ENCODE measurements around the gene FASTK. TPM values are rescaled to one million over a fixed set of nuclear protein-coding genes. Genes with fewer than 3 reads are reported as not detected.

FASTK gene
- total RNA-seq, 2 donors from 2014 or later = 63.3 to 71.1 TPM

DNA sequence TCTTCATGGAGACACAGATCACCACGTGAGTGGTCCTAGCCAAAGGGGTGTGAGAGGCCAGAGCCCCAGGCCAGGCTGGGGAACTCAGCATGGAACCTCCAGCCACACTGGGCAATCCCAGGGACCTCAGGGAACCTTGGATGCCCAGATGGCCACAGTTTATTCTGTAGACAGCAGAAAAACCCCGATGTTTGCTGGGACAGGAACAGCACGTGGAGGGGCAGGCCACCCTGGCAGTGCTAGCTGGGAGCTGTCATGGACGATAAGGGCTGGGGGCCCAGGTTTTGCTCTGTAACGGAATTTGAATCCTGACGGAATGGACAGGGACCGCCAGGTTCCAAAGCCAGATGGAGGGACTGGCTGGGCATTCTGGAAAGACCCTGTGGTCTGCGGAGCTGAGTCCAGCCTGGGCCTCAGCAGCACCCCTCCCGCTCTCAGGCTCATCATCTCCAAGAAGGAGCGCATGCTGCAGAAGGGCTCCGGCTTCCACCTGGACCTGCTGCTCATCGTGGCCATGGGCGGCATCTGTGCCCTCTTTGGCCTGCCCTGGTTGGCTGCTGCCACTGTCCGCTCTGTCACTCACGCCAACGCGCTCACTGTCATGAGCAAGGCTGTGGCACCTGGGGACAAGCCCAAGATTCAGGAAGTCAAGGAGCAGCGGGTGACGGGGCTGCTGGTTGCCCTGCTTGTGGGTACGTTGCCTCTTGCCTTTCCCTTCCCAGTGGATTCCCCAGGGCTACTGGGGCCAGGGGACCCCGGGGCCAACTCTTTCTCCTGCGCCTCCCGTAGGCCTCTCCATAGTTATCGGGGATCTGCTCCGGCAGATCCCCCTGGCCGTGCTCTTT lies 5.6 kb downstream of the FASTK start:
- Mint-ChIP-seq H3K9me3 (no peaks in the 10 kb centered on the region), H3K4me1 (no peaks in the 10 kb centered on the region), H3K27ac (no peak overlapping the region), H3K27me3 (no peaks in the 10 kb centered on the region), H3K4me3 (no peak overlapping the region), H3K36me3 (ENCODE audit: low read depth) (peaks cover 67% of the 10 kb centered on the region)
- ATAC-seq (replicated peaks) = no peak

- ATAC-seq (replicated peaks) = peak; percentile 17
- no peaks in the 10 kb centered on the region for H3K4me1 Mint-ChIP-seq
- H3K9me3 Mint-ChIP-seq = no peaks in the 10 kb centered on the region
- no peaks in the 10 kb centered on the region for H3K27me3 Mint-ChIP-seq
- H3K4me3 Mint-ChIP-seq = no peak overlapping the region
- no peak overlapping the region for H3K27ac Mint-ChIP-seq
- H3K36me3 Mint-ChIP-seq (ENCODE audit: low read depth) = peaks cover 63% of the 10 kb centered on the region
Observed at GRCh38 chr7:151073990-151074389, 6.6 kb downstream of the FASTK start.

GRCh38 chr7:151071032-151071866 lies 9.4 kb downstream of the FASTK start:
- Mint-ChIP-seq H3K4me3 (no peak overlapping the region), H3K36me3 (ENCODE audit: low read depth) (peaks cover 80% of the 10 kb centered on the region)

DNA sequence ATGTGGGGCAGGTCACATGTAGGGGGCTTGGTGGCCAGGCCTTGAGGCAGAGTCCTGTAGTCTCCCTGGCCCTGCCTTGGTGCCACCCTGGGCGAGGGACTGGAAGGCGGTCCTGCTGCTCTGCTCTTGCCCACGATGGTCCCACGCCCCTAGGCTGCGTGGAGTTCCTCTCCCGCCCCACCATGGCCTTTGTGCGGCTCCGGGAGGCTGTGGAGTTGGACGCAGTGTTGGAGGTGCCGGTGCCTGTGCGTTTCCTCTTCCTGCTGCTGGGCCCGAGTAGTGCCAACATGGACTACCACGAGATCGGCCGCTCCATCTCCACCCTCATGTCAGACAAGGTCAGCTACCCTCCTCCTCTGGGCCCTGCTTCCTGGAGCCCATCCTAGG lies 10.0 kb downstream of the FASTK start:
- H3K4me3 Mint-ChIP-seq = no peak overlapping the region
- ATAC-seq (replicated peaks) = no peak
- no peak overlapping the region for H3K27ac Mint-ChIP-seq
- no peaks in the 10 kb centered on the region for H3K27me3 Mint-ChIP-seq
- H3K4me1 Mint-ChIP-seq = no peaks in the 10 kb centered on the region
- H3K9me3 Mint-ChIP-seq = no peaks in the 10 kb centered on the region
- peaks cover 76% of the 10 kb centered on the region for H3K36me3 Mint-ChIP-seq (ENCODE audit: low read depth)

More at GRCh38 chr7:151071032-151071866, 9.4 kb downstream of the FASTK start:
- H3K9me3 Mint-ChIP-seq = no peaks in the 10 kb centered on the region
- H3K27ac Mint-ChIP-seq = no peak overlapping the region
- no peaks in the 10 kb centered on the region for H3K4me1 Mint-ChIP-seq
- H3K27me3 Mint-ChIP-seq = no peaks in the 10 kb centered on the region
- ATAC-seq (replicated peaks) = no peak

DNA sequence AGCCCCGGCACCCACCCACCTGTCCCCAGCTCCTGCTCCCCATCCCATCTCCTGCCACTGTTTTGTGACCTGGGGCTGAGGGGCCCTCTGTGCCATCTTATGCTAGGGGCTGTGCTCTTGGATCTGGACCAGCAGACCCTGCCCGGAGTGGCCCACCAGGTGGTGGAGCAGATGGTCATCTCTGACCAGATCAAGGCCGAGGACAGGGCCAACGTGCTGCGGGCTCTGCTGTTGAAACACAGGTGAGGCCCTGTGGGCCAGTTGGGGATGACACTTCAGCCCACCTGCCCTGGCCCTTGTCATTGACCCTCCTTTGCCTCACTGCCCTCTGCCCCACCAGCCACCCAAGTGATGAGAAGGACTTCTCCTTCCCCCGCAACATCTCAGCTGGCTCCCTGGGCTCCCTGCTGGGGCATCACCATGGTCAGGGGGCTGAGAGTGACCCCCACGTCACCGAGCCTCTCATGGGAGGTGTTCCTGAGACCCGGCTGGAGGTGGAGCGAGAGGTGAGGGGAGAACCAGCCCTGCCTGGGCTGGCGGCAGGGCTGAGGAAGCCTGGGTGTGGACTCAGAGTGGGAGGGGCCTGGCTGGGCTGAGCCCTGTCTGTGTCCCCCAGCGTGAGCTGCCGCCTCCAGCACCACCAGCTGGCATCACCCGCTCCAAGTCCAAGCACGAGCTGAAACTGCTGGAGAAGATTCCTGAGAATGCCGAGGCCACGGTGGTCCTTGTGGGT lies 10.6 kb downstream of the FASTK start:
- Mint-ChIP-seq H3K4me3 (no peak overlapping the region), H3K27me3 (no peaks in the 10 kb centered on the region), H3K4me1 (no peaks in the 10 kb centered on the region), H3K36me3 (ENCODE audit: low read depth) (peaks cover 76% of the 10 kb centered on the region), H3K9me3 (no peaks in the 10 kb centered on the region), H3K27ac (no peak overlapping the region)
- no peak for ATAC-seq (replicated peaks)

GRCh38 chr7:151068069-151068773 lies 12.4 kb downstream of the FASTK start:
- H3K4me1 Mint-ChIP-seq = no peaks in the 10 kb centered on the region

DNA sequence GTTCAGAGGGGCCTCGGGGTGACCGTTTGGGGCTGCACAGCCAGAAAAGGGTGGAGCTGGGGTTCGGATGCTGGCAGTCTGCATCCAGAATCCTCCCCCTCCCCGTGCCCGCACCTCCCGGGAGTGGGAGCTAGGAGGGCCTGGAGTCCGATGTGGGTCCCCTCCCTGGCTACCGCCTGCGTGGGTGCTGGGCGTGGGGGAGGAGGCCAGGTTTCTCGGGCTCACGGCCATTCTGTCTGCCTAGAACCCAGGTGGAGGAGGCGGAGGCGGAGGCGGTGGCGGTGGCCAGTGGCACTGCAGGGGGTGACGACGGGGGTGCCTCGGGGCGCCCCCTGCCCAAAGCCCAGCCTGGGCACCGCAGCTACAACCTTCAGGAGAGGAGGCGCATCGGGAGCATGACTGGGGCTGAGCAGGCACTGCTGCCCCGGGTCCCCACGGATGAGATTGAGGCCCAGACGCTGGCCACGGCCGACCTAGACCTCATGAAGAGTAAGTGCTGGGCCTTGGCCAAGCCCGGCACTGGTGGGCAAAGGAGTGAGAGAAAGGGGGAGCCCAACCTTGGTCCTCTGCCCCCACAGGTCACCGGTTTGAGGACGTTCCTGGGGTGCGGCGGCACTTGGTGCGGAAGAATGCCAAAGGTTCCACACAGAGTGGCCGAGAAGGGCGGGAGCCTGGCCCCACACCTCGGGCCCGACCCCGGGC lies 14.2 kb downstream of the FASTK start:
- Mint-ChIP-seq H3K9me3 (no peaks in the 10 kb centered on the region), H3K36me3 (ENCODE audit: low read depth) (peaks cover 73% of the 10 kb centered on the region), H3K4me3 (no peak overlapping the region), H3K27me3 (no peaks in the 10 kb centered on the region), H3K27ac (no peak overlapping the region), H3K4me1 (peaks cover 5% of the 10 kb centered on the region)
- no peak for ATAC-seq (replicated peaks)

More at GRCh38 chr7:151068069-151068773, 12.4 kb downstream of the FASTK start:
- Mint-ChIP-seq H3K27me3 (no peaks in the 10 kb centered on the region), H3K27ac (no peak overlapping the region), H3K4me3 (no peak overlapping the region), H3K36me3 (ENCODE audit: low read depth) (peaks cover 77% of the 10 kb centered on the region), H3K9me3 (no peaks in the 10 kb centered on the region)
- no peak for ATAC-seq (replicated peaks)

- no peak for ATAC-seq (replicated peaks)
- H3K27ac Mint-ChIP-seq = peak overlapping the region; percentile 65
- no peaks in the 10 kb centered on the region for H3K27me3 Mint-ChIP-seq
- no peak overlapping the region for H3K4me3 Mint-ChIP-seq
- peaks cover 12% of the 10 kb centered on the region for H3K4me1 Mint-ChIP-seq
- no peaks in the 10 kb centered on the region for H3K9me3 Mint-ChIP-seq
- H3K36me3 Mint-ChIP-seq (ENCODE audit: low read depth) = peaks cover 70% of the 10 kb centered on the region
Observed at GRCh38 chr7:151065516-151065915, 15.1 kb downstream of the FASTK start.

GRCh38 chr7:151064993-151065392 lies 15.6 kb downstream of the FASTK start:
- peak overlapping the region; percentile 65 for H3K27ac Mint-ChIP-seq
- H3K4me3 Mint-ChIP-seq = no peak overlapping the region
- H3K4me1 Mint-ChIP-seq = peaks cover 12% of the 10 kb centered on the region
- ATAC-seq (replicated peaks) = no peak
- no peaks in the 10 kb centered on the region for H3K9me3 Mint-ChIP-seq
- no peaks in the 10 kb centered on the region for H3K27me3 Mint-ChIP-seq
- H3K36me3 Mint-ChIP-seq (ENCODE audit: low read depth) = peaks cover 67% of the 10 kb centered on the region

DNA sequence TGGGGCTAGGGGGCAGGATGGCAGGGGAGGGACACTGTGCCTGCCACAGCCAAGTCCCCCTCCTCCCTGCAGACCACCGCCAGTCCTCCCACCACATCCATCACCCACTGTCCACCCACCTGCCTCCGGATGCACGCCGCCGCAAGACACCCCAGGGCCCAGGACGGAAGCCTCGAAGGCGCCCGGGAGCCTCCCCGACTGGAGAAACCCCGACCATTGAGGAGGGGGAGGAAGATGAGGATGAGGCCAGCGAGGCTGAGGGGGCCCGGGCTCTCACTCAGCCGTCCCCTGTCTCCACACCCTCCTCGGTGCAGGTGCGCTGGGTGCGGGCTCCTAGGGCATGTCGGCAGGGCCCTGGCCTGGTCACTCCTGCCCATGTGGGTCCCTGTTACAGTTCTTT lies 16.2 kb downstream of the FASTK start:
- ATAC-seq (replicated peaks) = no peak
- Mint-ChIP-seq H3K36me3 (ENCODE audit: low read depth) (peaks cover 66% of the 10 kb centered on the region), H3K27ac (no peak overlapping the region), H3K9me3 (no peaks in the 10 kb centered on the region), H3K4me3 (no peak overlapping the region), H3K27me3 (no peaks in the 10 kb centered on the region), H3K4me1 (peaks cover 12% of the 10 kb centered on the region)

- peaks cover 53% of the 10 kb centered on the region for H3K36me3 Mint-ChIP-seq (ENCODE audit: low read depth)
- no peaks in the 10 kb centered on the region for H3K9me3 Mint-ChIP-seq
- no peak overlapping the region for H3K4me3 Mint-ChIP-seq
- H3K27me3 Mint-ChIP-seq = no peaks in the 10 kb centered on the region
- no peak for ATAC-seq (replicated peaks)
- H3K4me1 Mint-ChIP-seq = peaks cover 12% of the 10 kb centered on the region
- H3K27ac Mint-ChIP-seq = no peak overlapping the region
Observed at GRCh38 chr7:151063212-151063561, 17.4 kb downstream of the FASTK start.

DNA sequence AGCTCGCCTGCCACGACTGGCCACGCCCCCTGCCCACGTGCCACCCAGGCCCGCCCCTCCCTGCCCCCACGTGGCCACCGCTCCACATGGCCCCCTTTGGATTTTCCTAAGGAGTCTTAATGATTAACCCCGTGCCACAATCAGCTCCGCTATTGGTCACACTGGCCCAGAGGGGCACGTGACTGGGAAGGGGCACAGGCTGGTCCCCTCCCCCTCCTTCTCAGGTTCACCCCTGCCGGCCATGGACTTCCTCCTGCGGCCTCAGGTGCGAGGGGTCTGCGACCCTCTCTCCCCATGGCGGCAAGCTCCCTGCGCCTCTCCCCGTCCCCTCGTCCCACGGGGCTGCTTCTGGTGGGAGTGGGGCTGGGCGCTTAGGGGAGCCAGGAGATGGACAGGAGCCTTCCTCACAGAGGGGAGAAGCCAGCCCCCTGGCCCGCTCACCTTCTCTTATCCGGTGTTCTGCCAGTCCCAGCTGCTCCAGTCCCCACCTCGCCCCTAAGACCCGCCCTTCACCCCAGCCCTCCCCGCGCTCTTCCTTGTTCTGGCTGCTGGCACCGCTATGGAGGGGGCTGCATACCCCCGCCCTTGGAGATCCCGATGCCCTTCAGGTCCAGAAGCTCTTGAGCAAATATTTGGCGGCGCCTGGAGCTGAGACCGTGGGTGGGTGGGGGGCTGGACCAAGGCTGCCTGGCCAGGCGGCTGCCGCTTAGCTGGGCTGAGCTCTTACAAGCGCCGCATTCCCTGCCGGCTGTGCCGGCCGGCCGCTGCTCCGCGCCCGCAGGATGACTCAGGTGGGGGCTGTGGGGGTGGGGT lies 18.0 kb downstream of the FASTK start:
- ATAC-seq (replicated peaks) = no peak
- H3K4me3 Mint-ChIP-seq = no peak overlapping the region
- no peaks in the 10 kb centered on the region for H3K9me3 Mint-ChIP-seq
- no peaks in the 10 kb centered on the region for H3K27me3 Mint-ChIP-seq
- H3K27ac Mint-ChIP-seq = no peak overlapping the region
- peaks cover 47% of the 10 kb centered on the region for H3K36me3 Mint-ChIP-seq (ENCODE audit: low read depth)
- peaks cover 12% of the 10 kb centered on the region for H3K4me1 Mint-ChIP-seq

DNA sequence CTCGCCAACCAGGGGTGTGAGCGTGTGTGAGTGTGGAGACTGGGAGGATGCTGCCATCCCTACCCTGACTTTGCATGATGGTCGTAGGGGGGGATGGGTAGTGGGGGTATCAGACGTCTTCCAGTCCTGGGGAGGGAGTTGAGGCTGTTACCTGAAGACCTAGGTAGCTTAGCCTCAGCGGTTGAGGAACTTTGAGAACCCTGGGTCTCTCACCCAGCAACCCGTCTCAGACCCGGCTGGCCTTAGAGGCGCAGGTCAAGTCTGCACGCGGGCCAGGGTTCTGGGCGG lies 18.6 kb downstream of the FASTK start:
- H3K4me3 Mint-ChIP-seq = peak overlapping the region; percentile 95
- peak overlapping the region; percentile 25 for H3K27ac Mint-ChIP-seq
- H3K4me1 Mint-ChIP-seq = peaks cover 18% of the 10 kb centered on the region
- H3K9me3 Mint-ChIP-seq = no peaks in the 10 kb centered on the region
- H3K36me3 Mint-ChIP-seq (ENCODE audit: low read depth) = peaks cover 42% of the 10 kb centered on the region
- ATAC-seq (replicated peaks) = no peak
- no peaks in the 10 kb centered on the region for H3K27me3 Mint-ChIP-seq
